ENCODE results near the gene HYPK.
"Not testable (repeated sequence)": the region's sequence is repeated elsewhere in the genome, so short reads cannot be mapped to it uniquely, and the experiment has no call there.

HYPK gene

GRCh38 chr15:43832485-43832884 is 32.1 kb downstream of the HYPK start:
- not testable (repeated sequence) for DNase-seq (ENCODE audit: low read depth in 1 of 2, low spot score in 1 of 2)

- no peak for DNase-seq (ENCODE audit: low read depth in 1 of 2, low spot score in 1 of 2)
Observed at GRCh38 chr15:43845421-43845820, 45.0 kb downstream of the HYPK start.

GRCh38 chr15:43851251-43851650 is 50.9 kb downstream of the HYPK start:
- DNase-seq (ENCODE audit: low read depth in 1 of 2, low spot score in 1 of 2) = no peak

GRCh38 chr15:43852607-43853006 is 52.2 kb downstream of the HYPK start:
- DNase-seq (ENCODE audit: low read depth in 1 of 2, low spot score in 1 of 2) = no peak
